ENCODE data around the gene MTMR1. TPM values are rescaled to one million over a fixed set of nuclear protein-coding genes. Genes with fewer than 3 reads are reported as not detected.

MTMR1 gene
- total RNA-seq, 2 experiments from 2014 or later = 33.6 to 34.4 TPM

DNA sequence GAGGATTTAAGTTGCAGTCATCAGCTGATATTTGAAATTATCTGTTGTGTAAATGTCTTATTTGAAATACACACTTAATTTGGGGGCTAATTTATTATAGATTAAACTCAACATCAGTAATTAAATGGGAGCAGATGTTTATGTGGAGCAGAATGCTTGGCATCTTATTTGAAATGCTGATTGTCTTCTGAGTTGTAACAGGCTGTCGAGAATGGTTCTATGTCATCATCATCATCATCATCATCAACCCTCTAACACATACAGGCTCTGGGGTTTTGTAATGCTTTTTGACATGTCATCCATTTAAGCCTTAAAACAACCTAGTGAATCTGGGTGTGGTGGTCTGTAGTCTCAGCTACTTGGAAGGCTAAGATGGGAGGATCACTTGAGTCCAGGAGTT is 8.2 kb downstream of the MTMR1 start:
- H3K36me3 Mint-ChIP-seq (ENCODE audit: low read depth) = peaks cover 51% of the 10 kb centered on the region
- ATAC-seq (ENCODE audit: poor library complexity) (no peak), DNase-seq (no peak)
- TF ChIP-seq, protein P1, sequence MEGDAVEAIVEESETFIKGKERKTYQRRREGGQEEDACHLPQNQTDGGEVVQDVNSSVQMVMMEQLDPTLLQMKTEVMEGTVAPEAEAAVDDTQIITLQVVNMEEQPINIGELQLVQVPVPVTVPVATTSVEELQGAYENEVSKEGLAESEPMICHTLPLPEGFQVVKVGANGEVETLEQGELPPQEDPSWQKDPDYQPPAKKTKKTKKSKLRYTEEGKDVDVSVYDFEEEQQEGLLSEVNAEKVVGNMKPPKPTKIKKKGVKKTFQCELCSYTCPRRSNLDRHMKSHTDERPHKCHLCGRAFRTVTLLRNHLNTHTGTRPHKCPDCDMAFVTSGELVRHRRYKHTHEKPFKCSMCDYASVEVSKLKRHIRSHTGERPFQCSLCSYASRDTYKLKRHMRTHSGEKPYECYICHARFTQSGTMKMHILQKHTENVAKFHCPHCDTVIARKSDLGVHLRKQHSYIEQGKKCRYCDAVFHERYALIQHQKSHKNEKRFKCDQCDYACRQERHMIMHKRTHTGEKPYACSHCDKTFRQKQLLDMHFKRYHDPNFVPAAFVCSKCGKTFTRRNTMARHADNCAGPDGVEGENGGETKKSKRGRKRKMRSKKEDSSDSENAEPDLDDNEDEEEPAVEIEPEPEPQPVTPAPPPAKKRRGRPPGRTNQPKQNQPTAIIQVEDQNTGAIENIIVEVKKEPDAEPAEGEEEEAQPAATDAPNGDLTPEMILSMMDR (IDR thresholded peaks at IDR 0.05) = no peak
- H3K36me3 ChIP-seq (ENCODE audit: insufficient read depth, low read length) = peaks cover 23% of the 10 kb centered on the region
- ChIA-PET POLR2A (interaction anchor here (1.2 to 2.1 kb wide), 2 partner anchors 9 kb away, joined by 3 to 6 read pairs; no protein-coding TSS in a partner anchor), CTCF (interaction anchor here (1.4 to 2.0 kb wide), 2 partner anchors 16 to 18 kb away, joined by 6 to 9 read pairs; no protein-coding TSS in a partner anchor)
- H3K4me1 Mint-ChIP-seq (ENCODE audit: low read depth) = peaks cover 34% of the 10 kb centered on the region
- H3K27ac Mint-ChIP-seq = peak overlapping the region; percentile 44
- no peaks in the 10 kb centered on the region for H3K9me3 ChIP-seq (ENCODE audit: control insufficient read depth in 1 of 2, insufficient read depth in 1 of 2, low read length in 2 of 2)
- no peak overlapping the region for H3K27ac ChIP-seq (ENCODE audit: low read depth in 1 of 2, low read length in 2 of 2)
- H3K27me3 ChIP-seq (ENCODE audit: control insufficient read depth in 1 of 2, insufficient read depth in 2 of 2, low read length in 2 of 2) = no peaks in the 10 kb centered on the region
- no peak overlapping the region for H3K4me3 Mint-ChIP-seq
- H3K9me3 Mint-ChIP-seq = no peaks in the 10 kb centered on the region
- intact Hi-C loops (cut with DNase I, micrococcal nuclease) = no loop called here
- no peaks in the 10 kb centered on the region for H3K27me3 Mint-ChIP-seq
- no peak overlapping the region for H3K4me3 ChIP-seq (ENCODE audit: low read length)
- peaks cover 21% of the 10 kb centered on the region for H3K4me1 ChIP-seq (ENCODE audit: insufficient read depth, low read length)

GRCh38 chrX:150702966-150703694 is 9.9 kb downstream of the MTMR1 start:
- Mint-ChIP-seq H3K9me3 (no peaks in the 10 kb centered on the region), H3K36me3 (ENCODE audit: low read depth) (peaks cover 65% of the 10 kb centered on the region), H3K27ac (peak overlapping the region; percentile 9), H3K27me3 (no peaks in the 10 kb centered on the region), H3K4me1 (ENCODE audit: low read depth) (peaks cover 25% of the 10 kb centered on the region), H3K4me3 (no peak overlapping the region)
- Histone ChIP-seq H3K27ac (ENCODE audit: low read depth in 1 of 2, low read length in 2 of 2) (no peak overlapping the region), H3K27me3 (ENCODE audit: control insufficient read depth in 1 of 2, insufficient read depth in 2 of 2, low read length in 2 of 2) (no peaks in the 10 kb centered on the region), H3K4me3 (ENCODE audit: low read length) (no peak overlapping the region), H3K4me1 (ENCODE audit: insufficient read depth, low read length) (peaks cover 8% of the 10 kb centered on the region), H3K36me3 (ENCODE audit: insufficient read depth, low read length) (peaks cover 23% of the 10 kb centered on the region), H3K9me3 (ENCODE audit: control insufficient read depth in 1 of 2, insufficient read depth in 1 of 2, low read length in 2 of 2) (no peaks in the 10 kb centered on the region)
- intact Hi-C loops (cut with DNase I, micrococcal nuclease) = no loop called here
- POLR2A ChIA-PET = interaction anchor here (1.0 to 2.9 kb wide), 3 partner anchors 9 to 11 kb away, joined by 3 to 14 read pairs (median 4); partner anchors contain the start of gene MTMR1
- DNase-seq = no peak
- ATAC-seq (ENCODE audit: poor library complexity) = no peak
- TF ChIP-seq, protein P1 (IDR thresholded peaks at IDR 0.05) = no peak
- CTCF ChIA-PET = interaction anchor here (0.8 to 2.0 kb wide), 5 partner anchors 10 to 20 kb away, joined by 3 to 9 read pairs (median 6); partner anchors contain the start of gene MTMR1

GRCh38 chrX:150703695-150703974 is 10.4 kb downstream of the MTMR1 start:
- peaks cover 25% of the 10 kb centered on the region for H3K36me3 ChIP-seq (ENCODE audit: insufficient read depth, low read length)
- intact Hi-C loops (cut with DNase I, micrococcal nuclease) = no loop called here
- CTCF ChIA-PET = interaction anchor here (1.8 to 2.0 kb wide), 2 partner anchors 12 to 20 kb away, joined by 5 to 8 read pairs; no protein-coding TSS in a partner anchor
- H3K4me3 Mint-ChIP-seq = no peak overlapping the region
- H3K4me1 Mint-ChIP-seq (ENCODE audit: low read depth) = peaks cover 25% of the 10 kb centered on the region
- H3K9me3 Mint-ChIP-seq = no peaks in the 10 kb centered on the region
- H3K27ac Mint-ChIP-seq = peak overlapping the region; percentile 9
- no peak overlapping the region for H3K27ac ChIP-seq (ENCODE audit: low read depth in 1 of 2, low read length in 2 of 2)
- no peak overlapping the region for H3K4me3 ChIP-seq (ENCODE audit: low read length)
- ATAC-seq (ENCODE audit: poor library complexity) (no peak), DNase-seq (no peak)
- TF ChIP-seq, protein P1 (IDR thresholded peaks at IDR 0.05) = no peak
- H3K27me3 ChIP-seq (ENCODE audit: control insufficient read depth in 1 of 2, insufficient read depth in 2 of 2, low read length in 2 of 2) = no peaks in the 10 kb centered on the region
- H3K4me1 ChIP-seq (ENCODE audit: insufficient read depth, low read length) = peaks cover 6% of the 10 kb centered on the region
- no peaks in the 10 kb centered on the region for H3K27me3 Mint-ChIP-seq
- POLR2A ChIA-PET = interaction anchor here (1.6 to 2.9 kb wide), 2 partner anchors 10 to 12 kb away, joined by 4 to 14 read pairs; partner anchors contain the start of gene MTMR1
- peaks cover 65% of the 10 kb centered on the region for H3K36me3 Mint-ChIP-seq (ENCODE audit: low read depth)
- H3K9me3 ChIP-seq (ENCODE audit: control insufficient read depth in 1 of 2, insufficient read depth in 1 of 2, low read length in 2 of 2) = no peaks in the 10 kb centered on the region

All from CD4-positive, alpha-beta T cell (primary cell).